ENCODE results near the gene PPP2R2D. TPM values are rescaled to one million over a fixed set of nuclear protein-coding genes. Genes with fewer than 3 reads are reported as not detected.

The PPP2R2D gene
- total RNA-seq, 1 experiment from 2014 or later, result 35.1 TPM

- DNase-seq, result no peak
- no peaks in the 10 kb centered on the region for H3K36me3 ChIP-seq
- H3K4me1 ChIP-seq, result no peaks in the 10 kb centered on the region
- H3K9me3 ChIP-seq (replicated peaks), result no peaks in the 10 kb centered on the region
- H3K27ac ChIP-seq, result no peak overlapping the region
- H3K4me3 ChIP-seq, result no peak overlapping the region
- H3K27me3 ChIP-seq, result no peaks in the 10 kb centered on the region
These were observed 32.3 kb downstream of the PPP2R2D start for GRCh38 chr10:131933016-131933695.

- H3K36me3 ChIP-seq, result no peaks in the 10 kb centered on the region
- H3K27ac ChIP-seq, result no peak overlapping the region
- DNase-seq, result no peak
- no peaks in the 10 kb centered on the region for H3K4me1 ChIP-seq
- no peaks in the 10 kb centered on the region for H3K27me3 ChIP-seq
- no peak overlapping the region for H3K4me3 ChIP-seq
- H3K9me3 ChIP-seq (replicated peaks), result no peaks in the 10 kb centered on the region
These were observed 32.9 kb downstream of the PPP2R2D start for GRCh38 chr10:131933696-131934086.

GRCh38 chr10:131934769-131935168, 34.0 kb downstream of the PPP2R2D start:
- no peak for DNase-seq
- Histone ChIP-seq H3K27me3 (no peaks in the 10 kb centered on the region), H3K4me3 (no peak overlapping the region), H3K27ac (no peak overlapping the region), H3K4me1 (no peaks in the 10 kb centered on the region), H3K9me3 (replicated peaks) (no peaks in the 10 kb centered on the region), H3K36me3 (no peaks in the 10 kb centered on the region)

GRCh38 chr10:131935260-131935659, 34.5 kb downstream of the PPP2R2D start:
- H3K27me3 ChIP-seq, result no peaks in the 10 kb centered on the region
- no peaks in the 10 kb centered on the region for H3K4me1 ChIP-seq
- no peak for DNase-seq
- H3K4me3 ChIP-seq, result no peak overlapping the region
- H3K36me3 ChIP-seq, result no peaks in the 10 kb centered on the region; the same call in 1 of the 2 replicates
- H3K9me3 ChIP-seq (replicated peaks), result no peaks in the 10 kb centered on the region
- H3K27ac ChIP-seq, result no peak overlapping the region

GRCh38 chr10:131936294-131936693, 35.5 kb downstream of the PPP2R2D start:
- no peaks in the 10 kb centered on the region for H3K4me1 ChIP-seq
- no peaks in the 10 kb centered on the region; the same call in 1 of the 2 replicates for H3K36me3 ChIP-seq
- DNase-seq, result no peak
- no peak overlapping the region for H3K4me3 ChIP-seq
- H3K9me3 ChIP-seq (replicated peaks), result no peaks in the 10 kb centered on the region
- H3K27ac ChIP-seq, result no peak overlapping the region
- H3K27me3 ChIP-seq, result no peaks in the 10 kb centered on the region

GRCh38 chr10:131936736-131937135, 35.9 kb downstream of the PPP2R2D start:
- no peaks in the 10 kb centered on the region for H3K4me1 ChIP-seq
- H3K27me3 ChIP-seq, result no peaks in the 10 kb centered on the region
- H3K27ac ChIP-seq, result no peak overlapping the region
- no peaks in the 10 kb centered on the region; the same call in 1 of the 2 replicates for H3K36me3 ChIP-seq
- no peaks in the 10 kb centered on the region for H3K9me3 ChIP-seq (replicated peaks)
- no peak for DNase-seq
- no peak overlapping the region for H3K4me3 ChIP-seq

- DNase-seq, result no peak
- Histone ChIP-seq H3K4me3 (no peak overlapping the region), H3K36me3 (no peaks in the 10 kb centered on the region; the same call in 1 of the 2 replicates), H3K27me3 (no peaks in the 10 kb centered on the region), H3K4me1 (no peaks in the 10 kb centered on the region), H3K9me3 (replicated peaks) (no peaks in the 10 kb centered on the region), H3K27ac (no peak overlapping the region)
These were observed 37.0 kb downstream of the PPP2R2D start for GRCh38 chr10:131937836-131938235.

- Histone ChIP-seq H3K36me3 (no peaks in the 10 kb centered on the region; the same call in 1 of the 2 replicates), H3K27ac (no peak overlapping the region), H3K27me3 (no peaks in the 10 kb centered on the region), H3K4me3 (no peak overlapping the region), H3K4me1 (no peaks in the 10 kb centered on the region), H3K9me3 (replicated peaks) (no peaks in the 10 kb centered on the region)
- DNase-seq, result no peak
These were observed 37.9 kb downstream of the PPP2R2D start for GRCh38 chr10:131938681-131939080.

- no peak for DNase-seq
- Histone ChIP-seq H3K27me3 (no peaks in the 10 kb centered on the region), H3K27ac (no peak overlapping the region), H3K4me3 (no peak overlapping the region), H3K36me3 (no peaks in the 10 kb centered on the region; the same call in 1 of the 2 replicates), H3K4me1 (no peaks in the 10 kb centered on the region), H3K9me3 (replicated peaks) (no peaks in the 10 kb centered on the region)
These were observed 41.6 kb downstream of the PPP2R2D start for GRCh38 chr10:131942455-131942854.

GRCh38 chr10:131943021-131943814, 42.4 kb downstream of the PPP2R2D start:
- no peaks in the 10 kb centered on the region for H3K9me3 ChIP-seq (replicated peaks)
- no peak for DNase-seq
- H3K27me3 ChIP-seq, result no peaks in the 10 kb centered on the region
- H3K4me3 ChIP-seq, result no peak overlapping the region
- no peaks in the 10 kb centered on the region; the same call in 1 of the 2 replicates for H3K36me3 ChIP-seq
- no peaks in the 10 kb centered on the region for H3K4me1 ChIP-seq
- H3K27ac ChIP-seq, result no peak overlapping the region

GRCh38 chr10:131944412-131944811, 43.6 kb downstream of the PPP2R2D start:
- DNase-seq, result no peak
- Histone ChIP-seq H3K4me3 (no peak overlapping the region), H3K27me3 (no peaks in the 10 kb centered on the region), H3K27ac (no peak overlapping the region), H3K4me1 (no peaks in the 10 kb centered on the region), H3K9me3 (replicated peaks) (no peaks in the 10 kb centered on the region), H3K36me3 (no peaks in the 10 kb centered on the region; the same call in none of the 2 replicates)

GRCh38 chr10:131944976-131945695, 44.3 kb downstream of the PPP2R2D start:
- Histone ChIP-seq H3K4me1 (no peaks in the 10 kb centered on the region), H3K4me3 (no peak overlapping the region), H3K27ac (no peak overlapping the region), H3K9me3 (replicated peaks) (no peaks in the 10 kb centered on the region), H3K27me3 (no peaks in the 10 kb centered on the region), H3K36me3 (no peaks in the 10 kb centered on the region; the same call in none of the 2 replicates)
- no peak for DNase-seq

- DNase-seq, result no peak
- Histone ChIP-seq H3K9me3 (replicated peaks) (no peaks in the 10 kb centered on the region), H3K4me1 (no peaks in the 10 kb centered on the region), H3K4me3 (no peak overlapping the region), H3K36me3 (peaks cover 7% of the 10 kb centered on the region), H3K27me3 (no peaks in the 10 kb centered on the region), H3K27ac (no peak overlapping the region)
These were observed 45.5 kb downstream of the PPP2R2D start for GRCh38 chr10:131946321-131946751.

- H3K9me3 ChIP-seq (replicated peaks), result no peaks in the 10 kb centered on the region
- H3K36me3 ChIP-seq, result peaks cover 7% of the 10 kb centered on the region
- H3K27me3 ChIP-seq, result no peaks in the 10 kb centered on the region
- DNase-seq, result no peak
- H3K4me3 ChIP-seq, result no peak overlapping the region
- H3K4me1 ChIP-seq, result no peaks in the 10 kb centered on the region
- no peak overlapping the region for H3K27ac ChIP-seq
These were observed 46.1 kb downstream of the PPP2R2D start for GRCh38 chr10:131946880-131947279.

Measured in SJCRH30 (cell line).